Hematopoietic multipotent progenitor cell treated with erythropoietin and hydrocortisone succinate and interleukin-3 and kit ligand, for 6 days (in vitro differentiated cells): ENCODE data around the gene DEPDC7.

Experiments
- DNase-seq: peaks from one replicate; pipeline ENCODE4 v3.0.0-alpha.2; 2015

DEPDC7 gene

DNA sequence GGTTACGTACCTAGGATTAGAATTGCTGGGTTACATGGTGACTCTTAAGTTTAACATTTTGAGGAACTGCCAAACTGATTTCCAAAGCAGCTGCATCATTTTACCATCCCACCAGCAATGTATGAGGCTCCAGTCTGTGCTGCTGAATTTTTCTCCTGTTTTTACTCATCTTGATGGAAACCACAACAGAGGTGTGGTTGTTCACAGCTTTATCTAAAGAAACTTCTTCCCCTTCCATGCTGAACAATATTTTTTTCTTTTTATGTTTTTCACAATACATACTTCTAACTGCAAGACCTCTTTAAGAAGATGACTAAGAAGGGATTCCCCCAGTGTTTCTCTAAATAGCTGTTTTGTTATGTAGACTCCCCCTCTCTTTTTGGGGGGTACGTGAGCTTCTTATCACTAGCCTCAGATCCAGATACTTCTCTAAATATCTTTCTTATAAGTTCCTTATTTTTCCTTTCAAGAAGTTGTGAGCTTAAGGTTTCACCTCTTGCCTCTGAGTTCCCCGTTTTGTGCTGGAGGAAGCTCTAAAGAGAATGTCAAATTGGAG lies 47.7 kb downstream of the DEPDC7 start:
- DNase-seq: peak; percentile 46

GRCh38 chr11:33064033-33064825 lies 48.6 kb downstream of the DEPDC7 start:
- DNase-seq: peak; percentile 31

GRCh38 chr11:33064866-33065265 lies 49.2 kb downstream of the DEPDC7 start:
- DNase-seq: no peak

GRCh38 chr11:33065445-33066178 lies 49.9 kb downstream of the DEPDC7 start:
- peak; percentile 85 for DNase-seq

GRCh38 chr11:33067294-33067693 lies 51.6 kb downstream of the DEPDC7 start:
- DNase-seq: no peak

- no peak for DNase-seq
These were observed 53.1 kb downstream of the DEPDC7 start for GRCh38 chr11:33068611-33069340.

DNA sequence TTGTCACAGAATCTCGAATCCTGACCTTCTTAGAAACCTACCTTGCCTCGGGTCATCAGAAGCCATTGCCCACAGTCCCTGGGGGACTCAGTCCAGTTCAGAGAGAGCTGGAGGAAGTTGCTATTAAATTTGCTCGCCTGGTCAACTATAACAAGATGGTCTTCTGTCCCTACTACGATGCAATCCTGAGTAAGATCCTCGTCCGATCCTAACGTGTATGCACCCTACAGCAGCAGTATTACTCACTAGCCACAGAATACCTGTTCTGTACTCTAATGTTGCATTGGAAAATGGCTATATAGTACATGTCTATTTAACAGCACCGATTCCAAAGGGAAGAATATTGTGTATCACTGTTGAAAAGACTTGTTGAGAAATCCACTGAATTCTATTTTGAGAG lies 56.8 kb downstream of the DEPDC7 start:
- no peak for DNase-seq
